GM08714 (cell line): ENCODE results near the gene CFH.
"Not testable (repeated sequence)": the region's sequence is repeated elsewhere in the genome, so short reads cannot be mapped to it uniquely, and the experiment has no call there.

Source experiments
- H3K4me3 ChIP-seq: fragments of 200-500 bp; sonication (Bioruptor generic); 2 replicates; pipeline ENCODE4 v1.5.1; 2014; ENCODE audit warnings: mild to moderate bottlenecking, low read length, inconsistent platforms
- ZNF274 ChIP-seq: IDR thresholded peaks from 2 replicates; pipeline ENCODE4 v1.6.1; 2012; ENCODE audit warnings: mild to moderate bottlenecking, low read depth, low read length

CFH gene

GRCh38 chr1:196773713-196774112 is 121.9 kb downstream of the CFH start:
- H3K4me3 ChIP-seq, result no peak overlapping the region
- TF ChIP-seq ZNF274, result no peak

GRCh38 chr1:196774175-196774574 is 122.3 kb downstream of the CFH start:
- no peak overlapping the region for H3K4me3 ChIP-seq
- no peak for TF ChIP-seq ZNF274

GRCh38 chr1:196774603-196775002 is 122.8 kb downstream of the CFH start, which contains the start of gene CFHR3:
TSS of gene CFHR3 (plus strand) at chr1:196774840. CDS start at chr1:196774887, 47 bp downstream.
- no peak for TF ChIP-seq ZNF274
- H3K4me3 ChIP-seq, result no peak within 1 kb of the TSS

- TF ChIP-seq ZNF274, result no peak
- H3K4me3 ChIP-seq, result no peak overlapping the region
Observed at GRCh38 chr1:196777603-196778002, 125.8 kb downstream of the CFH start.

- H3K4me3 ChIP-seq, result no peak overlapping the region
- no peak for TF ChIP-seq ZNF274
Observed at GRCh38 chr1:196779093-196779492, 127.2 kb downstream of the CFH start.

- not testable (repeated sequence) for H3K4me3 ChIP-seq
Observed at GRCh38 chr1:196791252-196791651, 139.4 kb downstream of the CFH start.

- not testable (repeated sequence) for H3K4me3 ChIP-seq
Observed at GRCh38 chr1:196794103-196794502, 142.3 kb downstream of the CFH start.
